Measurements from ENCODE around the gene PON2. TPM values are rescaled to one million over a fixed set of nuclear protein-coding genes. Genes with fewer than 3 reads are reported as not detected.

The PON2 gene
- polyA plus RNA-seq, 1 donor (not counting 4 experiments of a cell fraction or from before 2014, with no cell fraction given): 98.1 TPM

GRCh38 chr7:95470452-95470851 lies 35.6 kb upstream of the PON2 start:
- no peak overlapping the region for H3K4me3 ChIP-seq (ENCODE audit: control insufficient read depth in 2 of 3, extremely low read depth in 1 of 3, insufficient read depth in 2 of 3, low read depth in 1 of 3, low read length in 3 of 3)
- no peaks in the 10 kb centered on the region for H3K27me3 ChIP-seq (ENCODE audit: control insufficient read depth, extremely low read depth, insufficient read depth, low read length)
- no peaks in the 10 kb centered on the region for H3K36me3 ChIP-seq (ENCODE audit: control insufficient read depth in 2 of 2, extremely low read depth in 1 of 2, insufficient read depth in 2 of 2, low read length in 2 of 2)
- H3K4me1 ChIP-seq (ENCODE audit: control insufficient read depth, extremely low read depth, insufficient read depth, low read length): no peaks in the 10 kb centered on the region
- no peak for TF ChIP-seq EZH2 (IDR thresholded peaks at IDR 0.05; ENCODE audit: low read length)
- no peak for TF ChIP-seq CTCF (optimal IDR thresholded peaks at IDR 0.05 in 1 of 3, IDR thresholded peaks at IDR 0.05 in 1 of 3, conservative IDR thresholded peaks at IDR 0.05 in 1 of 3; ENCODE audit: extremely low read depth in 1 of 3, insufficient read depth in 2 of 3, low read length in 3 of 3)
- no peaks in the 10 kb centered on the region for H3K9me3 ChIP-seq (ENCODE audit: control insufficient read depth, low read depth, low read length)
- no peak for DNase-seq (ENCODE audit: low read depth, low spot score)
- no peak overlapping the region for H3K9ac ChIP-seq (ENCODE audit: control insufficient read depth, extremely low read depth, insufficient read depth, low read length)
- H3K27ac ChIP-seq (ENCODE audit: control insufficient read depth, insufficient read depth, low read length): no peak overlapping the region
- dilution Hi-C loops (cut with MboI; ENCODE audit: extremely low pct_ligation_motif_present, low sequenced_read_pairs): no loop called here
- H3K9me1 ChIP-seq (ENCODE audit: control insufficient read depth, extremely low read depth, insufficient read depth, low read length): no peaks in the 10 kb centered on the region
- no peaks in the 10 kb centered on the region for H4K20me1 ChIP-seq (ENCODE audit: control insufficient read depth, extremely low read depth, insufficient read depth, low read length)
- H3K79me2 ChIP-seq (ENCODE audit: control insufficient read depth, insufficient read depth, low read length): no peaks in the 10 kb centered on the region
- no peak overlapping the region for H3K4me2 ChIP-seq (ENCODE audit: control insufficient read depth, extremely low read depth, insufficient read depth, low read depth, low read length)
- FAIRE-seq: peak; percentile 29
- H2AFZ ChIP-seq (ENCODE audit: control insufficient read depth, low read length): no peak overlapping the region

GRCh38 chr7:95469848-95470247 lies 35.0 kb upstream of the PON2 start:
- no peak for DNase-seq (ENCODE audit: low read depth, low spot score)
- no peak overlapping the region for H3K27ac ChIP-seq (ENCODE audit: control insufficient read depth, insufficient read depth, low read length)
- no peaks in the 10 kb centered on the region for H3K27me3 ChIP-seq (ENCODE audit: control insufficient read depth, extremely low read depth, insufficient read depth, low read length)
- H3K36me3 ChIP-seq (ENCODE audit: control insufficient read depth in 2 of 2, extremely low read depth in 1 of 2, insufficient read depth in 2 of 2, low read length in 2 of 2): no peaks in the 10 kb centered on the region
- H4K20me1 ChIP-seq (ENCODE audit: control insufficient read depth, extremely low read depth, insufficient read depth, low read length): no peaks in the 10 kb centered on the region
- no peak overlapping the region for H2AFZ ChIP-seq (ENCODE audit: control insufficient read depth, low read length)
- H3K9me1 ChIP-seq (ENCODE audit: control insufficient read depth, extremely low read depth, insufficient read depth, low read length): no peaks in the 10 kb centered on the region
- no peak overlapping the region for H3K4me3 ChIP-seq (ENCODE audit: control insufficient read depth in 2 of 3, extremely low read depth in 1 of 3, insufficient read depth in 2 of 3, low read depth in 1 of 3, low read length in 3 of 3)
- H3K9ac ChIP-seq (ENCODE audit: control insufficient read depth, extremely low read depth, insufficient read depth, low read length): no peak overlapping the region
- no peaks in the 10 kb centered on the region for H3K9me3 ChIP-seq (ENCODE audit: control insufficient read depth, low read depth, low read length)
- no peak for FAIRE-seq
- no peaks in the 10 kb centered on the region for H3K79me2 ChIP-seq (ENCODE audit: control insufficient read depth, insufficient read depth, low read length)
- H3K4me1 ChIP-seq (ENCODE audit: control insufficient read depth, extremely low read depth, insufficient read depth, low read length): no peaks in the 10 kb centered on the region
- no peak for TF ChIP-seq CTCF (optimal IDR thresholded peaks at IDR 0.05 in 1 of 3, IDR thresholded peaks at IDR 0.05 in 1 of 3, conservative IDR thresholded peaks at IDR 0.05 in 1 of 3; ENCODE audit: extremely low read depth in 1 of 3, insufficient read depth in 2 of 3, low read length in 3 of 3)
- dilution Hi-C loops (cut with MboI; ENCODE audit: extremely low pct_ligation_motif_present, low sequenced_read_pairs): no loop called here
- no peak overlapping the region for H3K4me2 ChIP-seq (ENCODE audit: control insufficient read depth, extremely low read depth, insufficient read depth, low read depth, low read length)

Data from keratinocyte (primary cell).